ENCODE results near the gene FMN2.

DNA sequence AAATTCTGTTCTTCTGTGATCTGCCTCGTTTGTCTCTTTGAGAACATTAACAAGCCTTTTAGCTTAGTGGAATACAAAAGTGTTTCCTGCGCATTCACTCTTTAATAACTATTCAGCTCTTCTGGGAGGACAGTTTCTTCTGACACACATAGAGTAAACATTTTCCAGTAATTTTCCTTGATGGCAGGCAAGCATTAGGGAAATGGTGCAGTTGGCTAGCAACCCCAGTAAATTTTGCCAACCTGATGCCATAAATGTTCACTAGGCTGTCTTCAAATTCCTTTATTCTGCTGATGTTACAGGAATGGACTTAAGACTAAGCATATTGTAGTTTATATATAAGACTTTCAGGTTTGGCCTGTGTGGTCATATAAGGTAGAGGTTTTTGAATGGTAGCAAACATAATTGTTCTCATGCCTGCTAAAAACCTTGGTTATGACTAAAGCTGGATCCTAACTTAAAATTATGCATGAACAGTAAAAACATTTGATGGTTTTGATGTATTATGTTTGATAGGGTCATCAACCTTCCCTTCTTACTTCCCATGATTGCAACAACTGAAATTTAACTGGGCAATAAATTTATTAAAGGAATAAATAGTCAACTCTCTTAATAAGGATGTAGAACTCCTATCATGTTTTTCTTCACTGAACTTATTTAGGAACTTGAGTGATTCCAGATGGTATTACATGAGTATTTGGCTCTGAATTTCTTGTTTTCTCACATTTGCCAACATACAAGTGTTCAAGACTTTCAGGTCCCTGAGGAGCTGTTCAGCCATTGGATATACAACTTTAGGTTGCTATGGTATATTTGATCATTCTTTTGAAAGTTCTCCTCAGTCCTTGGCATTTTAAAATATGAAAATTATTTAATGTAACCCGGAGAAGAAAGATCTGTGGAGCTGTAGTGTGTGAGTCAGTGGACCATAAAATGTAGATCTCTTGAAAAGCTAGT is 223.4 kb downstream of the FMN2 start:
- TF ChIP-seq CHD2 (IDR thresholded peaks at IDR 0.05; ENCODE audit: low read length, partially characterized antibody) (no peak), MYC (IDR thresholded peaks at IDR 0.05; ENCODE audit: borderline replicate concordance, low read length) (no peak), RAD21 (conservative IDR thresholded peaks at IDR 0.05 in 1 of 2, IDR thresholded peaks at IDR 0.05 in 1 of 2) (no peak), RFX5 (IDR thresholded peaks at IDR 0.05) (no peak), POLR2A (IDR thresholded peaks at IDR 0.05; ENCODE audit: low read length) (no peak), NFE2L2 (conservative IDR thresholded peaks at IDR 0.05; ENCODE audit: low read length) (no peak), NR3C1 (IDR thresholded peaks at IDR 0.05) (no peak), SREBF2 (IDR thresholded peaks at IDR 0.05) (no peak)
- TF ChIP-seq, protein P1, sequence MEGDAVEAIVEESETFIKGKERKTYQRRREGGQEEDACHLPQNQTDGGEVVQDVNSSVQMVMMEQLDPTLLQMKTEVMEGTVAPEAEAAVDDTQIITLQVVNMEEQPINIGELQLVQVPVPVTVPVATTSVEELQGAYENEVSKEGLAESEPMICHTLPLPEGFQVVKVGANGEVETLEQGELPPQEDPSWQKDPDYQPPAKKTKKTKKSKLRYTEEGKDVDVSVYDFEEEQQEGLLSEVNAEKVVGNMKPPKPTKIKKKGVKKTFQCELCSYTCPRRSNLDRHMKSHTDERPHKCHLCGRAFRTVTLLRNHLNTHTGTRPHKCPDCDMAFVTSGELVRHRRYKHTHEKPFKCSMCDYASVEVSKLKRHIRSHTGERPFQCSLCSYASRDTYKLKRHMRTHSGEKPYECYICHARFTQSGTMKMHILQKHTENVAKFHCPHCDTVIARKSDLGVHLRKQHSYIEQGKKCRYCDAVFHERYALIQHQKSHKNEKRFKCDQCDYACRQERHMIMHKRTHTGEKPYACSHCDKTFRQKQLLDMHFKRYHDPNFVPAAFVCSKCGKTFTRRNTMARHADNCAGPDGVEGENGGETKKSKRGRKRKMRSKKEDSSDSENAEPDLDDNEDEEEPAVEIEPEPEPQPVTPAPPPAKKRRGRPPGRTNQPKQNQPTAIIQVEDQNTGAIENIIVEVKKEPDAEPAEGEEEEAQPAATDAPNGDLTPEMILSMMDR (IDR thresholded peaks at IDR 0.05) = no peak
- TF ChIP-seq, protein P2, sequence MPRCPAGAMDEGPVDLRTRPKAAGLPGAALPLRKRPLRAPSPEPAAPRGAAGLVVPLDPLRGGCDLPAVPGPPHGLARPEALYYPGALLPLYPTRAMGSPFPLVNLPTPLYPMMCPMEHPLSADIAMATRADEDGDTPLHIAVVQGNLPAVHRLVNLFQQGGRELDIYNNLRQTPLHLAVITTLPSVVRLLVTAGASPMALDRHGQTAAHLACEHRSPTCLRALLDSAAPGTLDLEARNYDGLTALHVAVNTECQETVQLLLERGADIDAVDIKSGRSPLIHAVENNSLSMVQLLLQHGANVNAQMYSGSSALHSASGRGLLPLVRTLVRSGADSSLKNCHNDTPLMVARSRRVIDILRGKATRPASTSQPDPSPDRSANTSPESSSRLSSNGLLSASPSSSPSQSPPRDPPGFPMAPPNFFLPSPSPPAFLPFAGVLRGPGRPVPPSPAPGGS (IDR thresholded peaks at IDR 0.05) = no peak
- TF ChIP-seq, protein P3, sequence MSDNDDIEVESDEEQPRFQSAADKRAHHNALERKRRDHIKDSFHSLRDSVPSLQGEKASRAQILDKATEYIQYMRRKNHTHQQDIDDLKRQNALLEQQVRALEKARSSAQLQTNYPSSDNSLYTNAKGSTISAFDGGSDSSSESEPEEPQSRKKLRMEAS (IDR thresholded peaks at IDR 0.05) = no peak
- TF ChIP-seq, protein P4, sequence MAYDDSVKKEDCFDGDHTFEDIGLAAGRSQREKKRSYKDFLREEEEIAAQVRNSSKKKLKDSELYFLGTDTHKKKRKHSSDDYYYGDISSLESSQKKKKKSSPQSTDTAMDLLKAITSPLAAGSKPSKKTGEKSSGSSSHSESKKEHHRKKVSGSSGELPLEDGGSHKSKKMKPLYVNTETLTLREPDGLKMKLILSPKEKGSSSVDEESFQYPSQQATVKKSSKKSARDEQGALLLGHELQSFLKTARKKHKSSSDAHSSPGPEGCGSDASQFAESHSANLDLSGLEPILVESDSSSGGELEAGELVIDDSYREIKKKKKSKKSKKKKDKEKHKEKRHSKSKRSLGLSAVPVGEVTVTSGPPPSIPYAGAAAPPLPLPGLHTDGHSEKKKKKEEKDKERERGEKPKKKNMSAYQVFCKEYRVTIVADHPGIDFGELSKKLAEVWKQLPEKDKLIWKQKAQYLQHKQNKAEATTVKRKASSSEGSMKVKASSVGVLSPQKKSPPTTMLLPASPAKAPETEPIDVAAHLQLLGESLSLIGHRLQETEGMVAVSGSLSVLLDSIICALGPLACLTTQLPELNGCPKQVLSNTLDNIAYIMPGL (CRISPR knock-in tag; IDR thresholded peaks at IDR 0.05; ENCODE audit: borderline replicate concordance) = no peak
